GM10248 (cell line): ENCODE measurements around the gene SHISA2.

Experiments
- CTCF ChIA-PET: fragments of 300-600 bp; sonication (Branson Sonifier 250); formaldehyde crosslinking; extraction: SDS; loops from one replicate; lab custom pipeline; 2021; ENCODE audit warnings: antibody characterized with exemption; lab: Yijun Ruan, JAX
- POLR2A ChIA-PET: fragments of 350-650 bp; sonication (Branson Sonifier 250); formaldehyde crosslinking; extraction: SDS; loops from one replicate; lab custom pipeline; 2020; ENCODE audit warnings: antibody characterized with exemption; lab: Yijun Ruan, JAX
- DNase-seq: peaks from one replicate; pipeline ENCODE4 v3.0.0; 2012; ENCODE audit errors: extremely low spot score
- CTCF ChIP-seq: IDR thresholded peaks from 2 replicates; pipeline ENCODE4 v1.5.1; 2012; ENCODE audit warnings: mild to moderate bottlenecking, low read depth; ENCODE audit errors: extremely low read depth, missing control alignments, control extremely low read depth

SHISA2 gene

GRCh38 chr13:26021956-26022355, 29.9 kb downstream of the SHISA2 start:
- ChIA-PET POLR2A (no interaction called here), CTCF (interaction anchor here (1.7 kb wide), 1 partner anchor 19 kb away, joined by 4 read pairs; no protein-coding TSS in a partner anchor)
- no peak for TF ChIP-seq CTCF
- no peak for DNase-seq

GRCh38 chr13:26021516-26021915, 30.3 kb downstream of the SHISA2 start:
- ChIA-PET POLR2A (no interaction called here), CTCF (no interaction called here)
- TF ChIP-seq CTCF = no peak
- DNase-seq = no peak

DNA sequence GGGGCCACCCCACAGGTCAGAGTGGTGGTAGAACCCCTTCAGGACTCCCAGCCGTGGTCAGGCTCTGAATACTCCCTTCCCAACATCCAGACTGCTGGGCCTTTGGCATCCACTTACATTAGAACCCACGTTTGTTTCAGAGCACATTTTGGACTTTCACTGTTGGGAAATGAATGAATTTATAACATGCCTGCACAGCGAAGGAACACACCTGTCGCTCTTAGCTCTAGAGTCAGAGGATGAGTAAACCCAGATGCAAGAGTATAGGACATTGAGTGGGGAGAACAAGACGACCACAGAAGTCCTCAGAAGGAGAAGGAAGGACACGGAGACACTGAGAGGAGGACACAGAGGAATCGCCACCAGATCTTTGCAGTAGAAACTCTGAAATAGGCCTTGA, 30.9 kb downstream of the SHISA2 start:
- ChIA-PET POLR2A (no interaction called here), CTCF (no interaction called here)
- TF ChIP-seq CTCF = no peak
- no peak for DNase-seq

DNA sequence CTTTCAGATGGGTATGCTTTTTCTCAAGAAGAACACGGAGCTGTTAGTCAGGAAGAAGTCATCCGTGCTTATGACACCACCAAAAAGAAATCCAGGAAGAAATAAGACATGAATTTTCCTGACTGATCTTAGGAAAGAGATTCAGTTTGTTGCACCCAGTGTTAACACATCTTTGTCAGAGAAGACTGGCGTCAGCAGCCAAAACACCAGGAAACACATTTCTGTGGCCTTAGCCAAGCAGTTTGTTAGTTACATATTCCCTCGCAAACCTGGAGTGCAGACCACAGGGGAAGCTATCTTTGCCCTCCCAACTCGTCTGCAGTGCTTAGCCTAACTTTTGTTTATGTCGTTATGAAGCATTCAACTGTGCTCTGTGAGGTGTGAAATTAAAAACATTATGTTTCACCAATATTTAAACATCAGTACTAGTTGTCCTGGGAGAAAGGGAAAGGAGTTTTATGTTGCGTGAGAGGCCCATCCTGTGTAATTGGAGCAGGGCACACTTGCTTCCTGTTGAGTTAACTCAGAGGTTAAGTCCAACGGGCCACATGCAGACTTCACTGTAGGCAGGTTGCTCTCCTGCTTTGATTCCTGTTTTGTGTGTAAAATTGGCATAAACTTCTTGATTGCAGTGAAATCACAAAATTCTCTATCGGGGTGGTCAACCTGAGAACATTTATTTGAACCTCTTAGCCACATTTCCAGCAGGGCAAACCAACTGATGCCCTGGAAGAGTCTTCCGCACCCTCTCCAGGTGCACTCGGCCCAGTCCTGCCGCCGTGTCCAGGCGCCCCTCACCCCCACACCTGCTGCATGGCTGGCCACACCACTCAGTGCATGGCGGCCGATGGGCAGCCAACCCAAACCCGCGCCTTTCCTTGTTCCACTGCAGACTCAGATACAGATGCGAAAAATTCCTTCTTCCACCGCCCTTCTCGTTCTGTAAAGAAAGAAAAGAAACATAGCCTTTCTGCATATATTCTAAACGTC, 31.6 kb downstream of the SHISA2 start:
- CTCF ChIA-PET = interaction anchor here (1.4 to 1.5 kb wide), 2 partner anchors 9 to 17 kb away, joined by 3 to 4 read pairs; no protein-coding TSS in a partner anchor
- DNase-seq = no peak
- POLR2A ChIA-PET = no interaction called here
- no peak for TF ChIP-seq CTCF

GRCh38 chr13:26019251-26019650, 32.6 kb downstream of the SHISA2 start:
- no peak for TF ChIP-seq CTCF
- ChIA-PET CTCF (interaction anchor here (1.4 to 1.5 kb wide), 2 partner anchors 10 to 16 kb away, joined by 3 to 4 read pairs; no protein-coding TSS in a partner anchor), POLR2A (no interaction called here)
- no peak for DNase-seq

DNA sequence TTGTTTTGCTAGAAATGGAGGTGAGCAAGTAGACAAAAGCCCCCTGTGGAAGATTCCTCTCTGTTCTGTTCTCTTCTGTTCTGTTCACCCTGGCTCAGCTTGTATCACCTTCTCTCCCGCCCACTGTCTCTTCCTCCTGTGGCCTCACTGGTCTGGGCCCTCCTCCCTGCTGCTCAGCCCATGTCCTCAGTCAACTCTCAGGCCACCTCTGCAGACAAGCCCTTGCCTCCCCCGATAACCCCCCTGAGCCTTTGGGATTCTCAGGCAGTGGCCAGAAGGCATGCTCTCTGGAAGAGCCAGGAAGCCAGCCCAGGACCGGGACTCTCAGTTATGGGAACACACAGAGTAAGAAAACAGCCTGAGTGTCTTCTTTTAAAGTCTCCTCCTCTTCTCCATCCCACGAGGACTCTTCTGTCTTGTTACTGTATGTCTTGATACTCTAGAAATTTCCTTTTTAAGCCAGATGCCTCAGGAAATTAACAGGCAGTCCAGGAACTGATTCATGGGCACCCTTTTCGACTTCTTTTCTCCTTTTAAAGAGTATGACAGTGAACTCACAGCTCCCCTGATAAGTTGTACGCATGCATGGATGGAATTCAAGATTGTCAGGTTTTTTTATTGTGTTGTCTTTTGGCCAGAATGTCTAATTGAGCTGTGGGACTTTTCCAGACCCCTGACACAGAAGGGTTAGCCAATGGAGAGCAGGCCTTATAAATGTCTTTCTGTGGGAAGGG, 33.7 kb downstream of the SHISA2 start:
- no peak for TF ChIP-seq CTCF
- DNase-seq = peak; percentile 6
- POLR2A ChIA-PET = no interaction called here
- CTCF ChIA-PET = interaction anchor here (1.3 kb wide), 1 partner anchor 11 kb away, joined by 5 read pairs; no protein-coding TSS in a partner anchor
